Neuronal stem cell (in vitro differentiated cells): ENCODE measurements around the gene MXRA8.

ENCODE experiments used
- DNase-seq: peaks from one replicate; pipeline ENCODE4 v3.0.0-alpha.2; 2013; ENCODE audit warnings: low spot score
- H2AFZ ChIP-seq: one replicate; pipeline ENCODE4 v1.6.1; 2013; ENCODE audit warnings: mild to moderate bottlenecking, low read length, inconsistent platforms
- H2AK5ac ChIP-seq: 2 replicates; pipeline ENCODE4 v1.6.1; 2013; ENCODE audit warnings: low read depth, mild to moderate bottlenecking, inconsistent platforms, low read length, moderate library complexity, mixed read lengths
- H2BK120ac ChIP-seq: 2 replicates; pipeline ENCODE4 v1.6.1; 2013; ENCODE audit warnings: low read depth, mild to moderate bottlenecking, inconsistent platforms, low read length, moderate library complexity, mixed read lengths
- H2BK12ac ChIP-seq: one replicate; pipeline ENCODE4 v1.6.1; 2013; ENCODE audit warnings: low read length, inconsistent platforms
- H2BK15ac ChIP-seq: 2 replicates; pipeline ENCODE4 v1.6.1; 2013; ENCODE audit warnings: mild to moderate bottlenecking, low read length, inconsistent platforms, mixed read lengths
- H2BK5ac ChIP-seq: one replicate; pipeline ENCODE4 v1.6.1; 2013; ENCODE audit warnings: inconsistent platforms, mild to moderate bottlenecking, low read length, moderate library complexity
- H3K14ac ChIP-seq: one replicate; pipeline ENCODE4 v1.6.1; 2013; ENCODE audit warnings: low read length, inconsistent platforms
- H3K18ac ChIP-seq: 2 replicates; pipeline ENCODE4 v1.6.1; 2013; ENCODE audit warnings: low read length, inconsistent platforms
- H3K23ac ChIP-seq: 2 replicates; pipeline ENCODE4 v1.6.1; 2013; ENCODE audit warnings: low read depth, mild to moderate bottlenecking, mixed read lengths, low read length, inconsistent platforms; ENCODE audit not compliant: poor library complexity
- H3K27ac ChIP-seq: replicated peaks from 3 replicates; pipeline ENCODE4 v1.5.1; 2013; ENCODE audit warnings: low read length, inconsistent platforms
- H3K27me3 ChIP-seq, 3 experiments: 2 replicates each; pipeline ENCODE4 v1.6.1; 2013; ENCODE audit warnings: low read length in 3 of 3, mild to moderate bottlenecking in 2 of 3, inconsistent platforms in 1 of 3, low read depth in 1 of 3, mixed read lengths in 1 of 3, moderate library complexity in 1 of 3; ENCODE audit not compliant: control insufficient read depth in 3 of 3, insufficient read depth in 3 of 3
- H3K36me3 ChIP-seq, 2 donors: replicated peaks in 1 of 2; 2 replicates each; pipeline ENCODE4 v1.6.1; 2013; ENCODE audit warnings: low read length in 2 of 2; ENCODE audit not compliant: control insufficient read depth in 2 of 2, insufficient read depth in 2 of 2
- H3K4ac ChIP-seq: 2 replicates; pipeline ENCODE4 v1.6.1; 2013; ENCODE audit warnings: inconsistent platforms, mild to moderate bottlenecking, low read length, moderate library complexity
- H3K4me1 ChIP-seq, 2 donors: 1 replicate in 1 of 2; 2 replicates in 1 of 2; pipeline ENCODE4 v1.6.1; 2013; ENCODE audit warnings: low read length in 2 of 2, low read depth in 1 of 2; ENCODE audit not compliant: control insufficient read depth in 2 of 2, insufficient read depth in 1 of 2
- H3K4me2 ChIP-seq: one replicate; pipeline ENCODE4 v1.6.1; 2013; ENCODE audit warnings: mild to moderate bottlenecking, low read length, inconsistent platforms; ENCODE audit not compliant: insufficient read depth, poor library complexity, severe bottlenecking
- H3K4me3 ChIP-seq, 2 donors: 2 replicates each; pipeline ENCODE4 v1.5.1; 2013; ENCODE audit warnings: low read length in 2 of 2, mild to moderate bottlenecking in 2 of 2, inconsistent platforms in 1 of 2, moderate library complexity in 1 of 2
- H3K79me1 ChIP-seq: one replicate; pipeline ENCODE4 v1.6.1; 2013; ENCODE audit warnings: low read depth, mild to moderate bottlenecking, inconsistent platforms, low read length, moderate library complexity
- H3K9ac ChIP-seq: one replicate; pipeline ENCODE4 v1.6.1; 2013; ENCODE audit warnings: mild to moderate bottlenecking, low read depth, low read length, inconsistent platforms; ENCODE audit not compliant: poor library complexity
- H3K9me3 ChIP-seq, 2 donors: replicated peaks in 1 of 2; 2 replicates each; pipeline versions ENCODE3 to v1.6.1; 2013; ENCODE audit warnings: low read length in 2 of 2, mild to moderate bottlenecking in 2 of 2, inconsistent platforms in 1 of 2, low read depth in 1 of 2, mixed read lengths in 1 of 2, moderate library complexity in 1 of 2; ENCODE audit not compliant: control insufficient read depth in 2 of 2, insufficient read depth in 1 of 2
- H4K8ac ChIP-seq: one replicate; pipeline ENCODE4 v1.6.1; 2013; ENCODE audit warnings: low read depth, mild to moderate bottlenecking, inconsistent platforms, low read length, moderate library complexity
- H4K91ac ChIP-seq: one replicate; pipeline ENCODE4 v1.6.1; 2013; ENCODE audit warnings: low read length, low read depth, mild to moderate bottlenecking, inconsistent platforms; ENCODE audit not compliant: poor library complexity
- WGBS, 2 donors: extraction: QIAGEN DNeasy Blood & Tissue Kit; methylation state at CpG; one replicate each; pipeline ENCODE4 v1.1.7; 2013; ENCODE audit warnings: missing lambda C conversion rate in 2 of 2, mixed read lengths in 1 of 2; ENCODE audit not compliant: insufficient read length in 2 of 2, insufficient replicate concordance in 1 of 2; ENCODE audit errors: extremely low coverage in 2 of 2; 5-methylcytosine and 5-hydroxymethylcytosine counted together

The MXRA8 gene

DNA sequence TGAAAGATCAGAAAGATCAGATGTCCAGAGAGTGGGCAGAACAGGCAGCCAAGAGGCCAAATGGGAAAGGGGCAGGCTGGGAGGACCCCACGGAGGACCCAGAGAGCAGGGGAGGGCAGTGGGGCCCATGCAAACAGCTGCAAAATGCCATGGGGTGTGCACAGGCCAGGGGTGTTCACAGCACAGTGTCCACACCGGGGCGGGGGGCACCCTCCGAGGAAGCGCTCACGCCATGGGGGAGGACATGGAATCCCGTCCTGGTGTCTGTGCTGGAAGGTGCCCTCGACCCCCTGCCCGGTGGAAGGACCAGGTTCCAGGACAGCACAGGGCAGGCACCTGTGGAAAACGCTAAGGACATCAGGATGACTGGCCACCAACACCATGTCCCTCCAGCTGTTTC, 35.4 kb downstream of the MXRA8 start:
- Histone ChIP-seq H3K36me3 (peaks cover 26 to 69% of the 10 kb centered on the region in 2 donors), H3K18ac (no peak overlapping the region), H2BK15ac (no peak overlapping the region), H3K23ac (no peak overlapping the region), H3K9me3 (no peaks in the 10 kb centered on the region), H2AK5ac (peak overlapping the region; percentile 35), H3K4ac (no peak overlapping the region), H3K4me3 (peak overlapping the region in 1 of 2 donors; percentile 40), H4K91ac (no peak overlapping the region), H2AFZ (no peak overlapping the region), H2BK120ac (no peak overlapping the region), H2BK12ac (no peak overlapping the region), H2BK5ac (no peak overlapping the region), H3K14ac (no peak overlapping the region), H4K8ac (no peak overlapping the region), H3K27ac (no peak overlapping the region), H3K4me1 (peaks cover 10 to 16% of the 10 kb centered on the region in 2 donors), H3K4me2 (no peak overlapping the region), H3K79me1 (peaks cover 59% of the 10 kb centered on the region), H3K9ac (peak overlapping the region; percentile 60), H3K27me3 (no peaks in the 10 kb centered on the region)
- no peak for DNase-seq
- WGBS, 2 donors = no CpG with 5 or more reads among the region's 10 CpGs

DNA sequence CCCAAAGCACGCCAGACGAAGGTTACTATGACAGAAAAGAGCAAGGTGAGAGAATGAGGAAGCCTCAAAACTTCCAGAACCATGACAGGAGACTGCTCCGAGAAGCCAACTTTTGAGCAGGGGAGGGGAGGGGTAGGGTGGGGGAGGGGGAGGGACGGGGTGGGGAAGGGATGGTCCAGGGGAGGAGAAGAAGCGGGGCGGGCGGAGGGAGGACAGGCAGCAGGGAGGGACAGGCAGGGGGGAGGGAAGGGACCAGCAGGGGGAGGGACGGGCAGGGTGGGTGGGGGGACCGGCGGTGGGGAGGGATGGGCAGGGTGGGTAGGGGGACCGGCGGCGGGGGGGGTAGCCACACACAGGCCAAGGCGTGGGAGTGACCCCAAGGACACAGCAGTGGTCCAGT, 35.9 kb downstream of the MXRA8 start:
- no peak overlapping the region for H3K4me2 ChIP-seq
- H2BK12ac ChIP-seq = no peak overlapping the region
- no peak overlapping the region for H2AK5ac ChIP-seq
- no peak overlapping the region for H3K4me3 ChIP-seq
- peaks cover 10 to 16% of the 10 kb centered on the region in 2 donors for H3K4me1 ChIP-seq
- peaks cover 26 to 69% of the 10 kb centered on the region in 2 donors for H3K36me3 ChIP-seq
- no peak overlapping the region for H3K23ac ChIP-seq
- DNase-seq = no peak
- H3K18ac ChIP-seq = no peak overlapping the region
- no peak overlapping the region for H3K27ac ChIP-seq
- no peak overlapping the region for H2AFZ ChIP-seq
- WGBS, 2 donors = no CpG with 5 or more reads among the region's 14 CpGs
- H4K91ac ChIP-seq = no peak overlapping the region
- no peak overlapping the region for H2BK15ac ChIP-seq
- H3K9me3 ChIP-seq = no peaks in the 10 kb centered on the region
- no peak overlapping the region for H4K8ac ChIP-seq
- H3K9ac ChIP-seq = no peak overlapping the region
- no peaks in the 10 kb centered on the region for H3K27me3 ChIP-seq
- H2BK5ac ChIP-seq = no peak overlapping the region
- no peak overlapping the region for H3K14ac ChIP-seq
- no peak overlapping the region for H3K4ac ChIP-seq
- H3K79me1 ChIP-seq = peaks cover 61% of the 10 kb centered on the region
- H2BK120ac ChIP-seq = no peak overlapping the region

DNA sequence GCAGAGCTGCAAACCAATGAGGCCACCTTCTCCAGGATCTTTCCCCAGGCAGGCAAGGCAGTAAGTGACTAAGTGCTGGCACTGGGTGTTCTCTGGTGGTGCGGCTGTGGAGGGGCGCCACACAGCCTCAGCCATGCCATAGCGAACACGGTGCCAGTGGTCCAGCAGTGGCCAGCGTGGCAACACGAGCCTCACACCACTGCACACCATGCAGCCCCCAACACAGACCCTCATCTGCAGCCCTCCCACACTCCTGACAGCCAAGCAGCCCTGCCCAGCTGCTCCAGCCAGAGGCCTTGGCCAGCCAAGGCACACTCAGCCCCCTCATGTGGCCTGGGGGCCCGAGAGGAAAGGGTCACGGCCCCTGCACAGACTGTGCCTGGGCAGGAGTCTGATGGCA, 36.9 kb downstream of the MXRA8 start:
- no peak overlapping the region for H2AK5ac ChIP-seq
- H2BK15ac ChIP-seq = no peak overlapping the region
- peaks cover 24 to 70% of the 10 kb centered on the region in 2 donors for H3K36me3 ChIP-seq
- H3K23ac ChIP-seq = peak overlapping the region; percentile 80
- H2AFZ ChIP-seq = no peak overlapping the region
- WGBS, 2 donors = no CpG with 5 or more reads among the region's 8 CpGs
- peaks cover 62% of the 10 kb centered on the region for H3K79me1 ChIP-seq
- no peaks in the 10 kb centered on the region for H3K27me3 ChIP-seq
- peak overlapping the region; percentile 60 for H3K9ac ChIP-seq
- no peak overlapping the region for H3K4ac ChIP-seq
- no peak overlapping the region for H4K8ac ChIP-seq
- H3K4me3 ChIP-seq = peak overlapping the region; percentile 4 to 7
- H3K9me3 ChIP-seq = no peaks in the 10 kb centered on the region
- H3K4me2 ChIP-seq = no peak overlapping the region
- H2BK5ac ChIP-seq = peak overlapping the region; percentile 24
- no peak overlapping the region for H3K27ac ChIP-seq
- no peak overlapping the region for H2BK120ac ChIP-seq
- no peak overlapping the region for H3K14ac ChIP-seq
- peaks cover 10 to 16% of the 10 kb centered on the region in 2 donors for H3K4me1 ChIP-seq
- H4K91ac ChIP-seq = no peak overlapping the region
- H2BK12ac ChIP-seq = peak overlapping the region; percentile 94
- H3K18ac ChIP-seq = no peak overlapping the region
- DNase-seq = no peak

DNA sequence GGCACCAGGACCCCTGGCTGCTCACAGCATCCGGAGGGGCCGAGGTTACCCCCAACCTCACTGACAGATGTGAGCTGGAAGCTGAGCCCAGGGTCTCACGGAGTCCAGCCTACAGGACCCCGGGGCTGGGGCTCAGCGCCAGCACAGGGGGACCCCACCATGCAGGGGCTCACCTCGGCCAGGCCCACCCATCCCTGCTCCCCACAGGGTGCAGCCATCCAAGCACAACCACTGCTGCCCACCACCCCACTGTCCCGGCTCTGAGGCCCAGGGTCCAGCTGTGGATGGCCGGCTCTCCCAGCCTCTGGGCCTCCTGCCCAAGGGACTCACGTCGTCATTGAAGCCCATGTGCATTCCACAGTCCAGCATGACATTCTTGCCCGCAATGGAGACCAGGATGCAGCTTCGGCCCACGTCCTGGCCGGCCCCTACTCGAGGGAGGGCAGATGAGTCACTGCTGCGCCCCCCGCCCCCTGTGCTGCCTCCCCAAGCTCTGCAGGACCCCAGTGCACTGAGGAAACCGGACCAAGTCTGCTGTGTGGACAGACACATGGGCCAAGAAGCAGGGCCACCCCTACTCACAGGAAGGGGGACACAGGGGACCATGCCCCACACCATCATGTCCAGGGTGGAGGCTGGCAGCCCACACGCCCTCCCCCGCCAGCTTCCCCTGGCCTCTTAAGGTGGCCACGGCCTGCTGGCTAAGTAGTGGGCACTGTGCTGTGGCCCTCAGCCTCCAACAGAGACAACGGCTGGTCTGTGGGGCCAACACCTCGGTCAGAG, 37.5 kb downstream of the MXRA8 start:
- no CpG with 5 or more reads among the region's 23 CpGs for WGBS, 2 donors
- H3K14ac ChIP-seq = no peak overlapping the region
- H3K9me3 ChIP-seq = no peaks in the 10 kb centered on the region

More for the DNA sequence above, 37.5 kb downstream of the MXRA8 start:
- Histone ChIP-seq H3K9ac (peak overlapping the region; percentile 60), H3K36me3 (peaks cover 22 to 70% of the 10 kb centered on the region in 2 donors), H2BK5ac (no peak overlapping the region), H2AFZ (no peak overlapping the region), H4K91ac (no peak overlapping the region), H2BK120ac (no peak overlapping the region), H2BK12ac (no peak overlapping the region), H3K4ac (no peak overlapping the region), H3K23ac (peak overlapping the region; percentile 80), H3K18ac (no peak overlapping the region), H2AK5ac (no peak overlapping the region), H3K4me3 (no peak overlapping the region), H3K4me1 (peaks cover 13 to 16% of the 10 kb centered on the region in 2 donors), H3K27me3 (no peaks in the 10 kb centered on the region), H2BK15ac (no peak overlapping the region), H3K4me2 (no peak overlapping the region), H3K27ac (no peak overlapping the region), H4K8ac (no peak overlapping the region), H3K79me1 (peaks cover 59% of the 10 kb centered on the region)
- no peak for DNase-seq
